K562 (cell line): ENCODE data around the gene LMNB1. TPM values are rescaled to one million over a fixed set of nuclear protein-coding genes. Genes with fewer than 3 reads are reported as not detected.

Experiments used
- CBFA2T2 ChIP-seq: fragments of 450-650 bp; conservative IDR thresholded peaks from 2 replicates; pipeline ENCODE4 v1.6.1; 2017; ENCODE audit warnings: mild to moderate bottlenecking
- FOXJ2 ChIP-seq: fragments of 200-800 bp; sonication (Bioruptor generic); IDR thresholded peaks from 2 replicates; pipeline ENCODE4 v1.6.1; 2016; ENCODE audit warnings: missing genetic modification characterization, missing compliant biosample characterization
- FOXK1 ChIP-seq: sonication (generic); formaldehyde crosslinking; IDR thresholded peaks from 2 replicates; pipeline ENCODE4 v1.8.0; 2022; ENCODE audit warnings: missing genetic modification reagents, mild to moderate bottlenecking, borderline replicate concordance
- HNRNPK ChIP-seq: fragments of 200-400 bp; formaldehyde crosslinking; IDR thresholded peaks from one replicate; pipeline ENCODE4 v1.6.1; 2018; ENCODE audit warnings: mild to moderate bottlenecking, low read depth, low read length; ENCODE audit not compliant: poor library complexity, severe bottlenecking
- HOXB6 ChIP-seq: fragments of 250-450 bp; sonication (Bioruptor Pico); IDR thresholded peaks from 2 replicates; pipeline ENCODE4 v1.5.1; 2022; ENCODE audit warnings: mild to moderate bottlenecking, borderline replicate concordance
- KLF16 ChIP-seq: IDR thresholded peaks from 2 replicates; pipeline ENCODE4 v1.6.1; 2016; ENCODE audit warnings: antibody characterized with exemption
- MAFF ChIP-seq: IDR thresholded peaks from 2 replicates; pipeline ENCODE4 v1.6.1; 2012; ENCODE audit warnings: low read length, improper control_type of control experiment
- MAFG ChIP-seq: fragments of 450-650 bp; conservative IDR thresholded peaks from 2 replicates; pipeline ENCODE4 v1.6.1; 2016; ENCODE audit warnings: missing genetic modification characterization, missing compliant biosample characterization
- MYBL2 ChIP-seq, 2 experiments: fragments of 450-650 bp in 1 of 2; sonication (generic) in 1 of 2; formaldehyde crosslinking in 1 of 2; IDR thresholded peaks; 2 replicates each; pipeline versions ENCODE4 v1.6.1 to v1.8.1; 2017 to 2022; ENCODE audit warnings: borderline replicate concordance in 1 of 2, inconsistent platforms in 1 of 2, low read depth in 1 of 2, mild to moderate bottlenecking in 1 of 2, missing genetic modification reagents in 1 of 2, moderate library complexity in 1 of 2
- NCOA4 ChIP-seq: fragments of 450-650 bp; IDR thresholded peaks from 2 replicates; pipeline ENCODE4 v1.6.1; 2018; ENCODE audit warnings: mild to moderate bottlenecking; ENCODE audit not compliant: partially characterized antibody
- NR4A1 ChIP-seq, 2 experiments: fragments of 250-450 bp in 1 of 2; fragments of 450-650 bp in 1 of 2; sonication (Bioruptor Pico) in 1 of 2; IDR thresholded peaks; 2 replicates each; pipeline versions ENCODE4 v1.4.0 to v1.6.1; 2016 to 2020; ENCODE audit warnings: mild to moderate bottlenecking in 2 of 2, missing compliant biosample characterization in 1 of 2, missing genetic modification characterization in 1 of 2, moderate library complexity in 1 of 2
- NRF1 ChIP-seq, 2 experiments: fragments of 450-650 bp; IDR thresholded peaks in 1 of 2; conservative IDR thresholded peaks in 1 of 2; 2 replicates each; pipeline ENCODE4 v1.6.1; 2014; ENCODE audit warnings: mild to moderate bottlenecking in 2 of 2
- RBFOX2 ChIP-seq: fragments of 200-400 bp; formaldehyde crosslinking; IDR thresholded peaks from 2 replicates; pipeline ENCODE4 v1.6.1; 2017; ENCODE audit warnings: low read depth, mild to moderate bottlenecking, low read length, moderate library complexity
- SMARCA5 ChIP-seq: fragments of 450-650 bp; IDR thresholded peaks from 2 replicates; pipeline ENCODE4 v1.6.1; 2016
- SP1 ChIP-seq: sonication (generic); formaldehyde crosslinking; IDR thresholded peaks from 2 replicates; pipeline ENCODE4 v1.8.1; 2022; ENCODE audit warnings: mild to moderate bottlenecking, missing genetic modification reagents
- SREBF2 ChIP-seq: sonication (generic); formaldehyde crosslinking; IDR thresholded peaks from 2 replicates; pipeline ENCODE4 v1.4.0; 2020; ENCODE audit warnings: mild to moderate bottlenecking, missing genetic modification reagents
- TAF15 ChIP-seq: fragments of 200-400 bp; formaldehyde crosslinking; IDR thresholded peaks from 2 replicates; pipeline ENCODE4 v1.6.1; 2017; ENCODE audit warnings: mild to moderate bottlenecking, low read depth, low read length, moderate library complexity
- XRCC5 ChIP-seq: fragments of 200-400 bp; formaldehyde crosslinking; IDR thresholded peaks from 2 replicates; pipeline ENCODE4 v1.6.1; 2017; ENCODE audit warnings: low read depth, mild to moderate bottlenecking, low read length
- ZBTB8A ChIP-seq: fragments of 450-650 bp; IDR thresholded peaks from 2 replicates; pipeline ENCODE4 v1.6.1; 2018; ENCODE audit warnings: mild to moderate bottlenecking, moderate library complexity; ENCODE audit not compliant: partially characterized antibody
- ZC3H11A ChIP-seq: IDR thresholded peaks from 2 replicates; pipeline ENCODE4 v1.6.1; 2012; ENCODE audit warnings: low read depth, low read length, improper control_type of control experiment
- ZNF253 ChIP-seq: fragments of 250-450 bp; sonication (Bioruptor Pico); conservative IDR thresholded peaks from 2 replicates; pipeline ENCODE4 v1.6.1; 2021; ENCODE audit warnings: mild to moderate bottlenecking
- ZNF57 ChIP-seq: fragments of 450-650 bp; formaldehyde crosslinking; IDR thresholded peaks from 2 replicates; pipeline ENCODE4 v1.4.0; 2020; ENCODE audit warnings: mild to moderate bottlenecking, moderate library complexity
- ZNF644 ChIP-seq: fragments of 200-800 bp; sonication (Bioruptor generic); IDR thresholded peaks from 2 replicates; pipeline ENCODE4 v1.6.1; 2016; ENCODE audit warnings: low read depth, missing genetic modification characterization, missing compliant biosample characterization
- ZZZ3 ChIP-seq: fragments of 450-650 bp; IDR thresholded peaks from 2 replicates; pipeline ENCODE4 v1.6.1; 2016; ENCODE audit warnings: antibody characterized with exemption, mild to moderate bottlenecking, moderate library complexity
- polyA plus RNA-seq, 8 experiments: library from polyadenylated mRNA; depleted of rRNA in 4 of 8; stranded (reverse) in 5 of 8; unstranded in 3 of 8; fragments of >200 nt; fragmentation: Nextera tagmentation in 2 of 8; fragmentation: Illumina TruSeq in 1 of 8; extraction: Ambion mirVana in 2 of 8; extraction: Trizol in 1 of 8; gene quantifications; 2 replicates each; pipeline versions ENCODE4 v1.2.1 to v1.2.3, GENCODE V29; 2011 to 2014; ENCODE audit warnings: inconsistent platforms in 1 of 8, missing spikeins in 1 of 8
- total RNA-seq, 7 experiments: library from RNA; depleted of rRNA in 6 of 7; stranded (reverse); fragments of >200 nt in 6 of 7; fragmentation: Illumina TruSeq in 2 of 7; extraction: Trizol in 2 of 7; gene quantifications; 2 replicates each; pipeline versions ENCODE4 v1.2.1 to v1.2.3, GENCODE V29; 2011 to 2021; ENCODE audit warnings: low replicate concordance in 1 of 7
- TF ChIP-seq, protein P1 (sequence below): fragments of 250-450 bp; sonication (Bioruptor Pico); IDR thresholded peaks from 2 replicates; pipeline ENCODE4 v1.8.0; 2021; ENCODE audit warnings: borderline replicate concordance, mild to moderate bottlenecking, moderate library complexity; ENCODE audit not compliant: poor library complexity, severe bottlenecking
- TF ChIP-seq, protein P2 (sequence below): fragments of 450-650 bp; IDR thresholded peaks from 2 replicates; pipeline ENCODE4 v1.6.1; 2017; ENCODE audit warnings: mild to moderate bottlenecking, moderate library complexity

LMNB1 gene
- total and polyA plus RNA-seq, 9 of the 15 experiments (the other 6 are each of a cell fraction or from before 2014, with no cell fraction given) = 2.8 to 190 (median 131) TPM

DNA sequence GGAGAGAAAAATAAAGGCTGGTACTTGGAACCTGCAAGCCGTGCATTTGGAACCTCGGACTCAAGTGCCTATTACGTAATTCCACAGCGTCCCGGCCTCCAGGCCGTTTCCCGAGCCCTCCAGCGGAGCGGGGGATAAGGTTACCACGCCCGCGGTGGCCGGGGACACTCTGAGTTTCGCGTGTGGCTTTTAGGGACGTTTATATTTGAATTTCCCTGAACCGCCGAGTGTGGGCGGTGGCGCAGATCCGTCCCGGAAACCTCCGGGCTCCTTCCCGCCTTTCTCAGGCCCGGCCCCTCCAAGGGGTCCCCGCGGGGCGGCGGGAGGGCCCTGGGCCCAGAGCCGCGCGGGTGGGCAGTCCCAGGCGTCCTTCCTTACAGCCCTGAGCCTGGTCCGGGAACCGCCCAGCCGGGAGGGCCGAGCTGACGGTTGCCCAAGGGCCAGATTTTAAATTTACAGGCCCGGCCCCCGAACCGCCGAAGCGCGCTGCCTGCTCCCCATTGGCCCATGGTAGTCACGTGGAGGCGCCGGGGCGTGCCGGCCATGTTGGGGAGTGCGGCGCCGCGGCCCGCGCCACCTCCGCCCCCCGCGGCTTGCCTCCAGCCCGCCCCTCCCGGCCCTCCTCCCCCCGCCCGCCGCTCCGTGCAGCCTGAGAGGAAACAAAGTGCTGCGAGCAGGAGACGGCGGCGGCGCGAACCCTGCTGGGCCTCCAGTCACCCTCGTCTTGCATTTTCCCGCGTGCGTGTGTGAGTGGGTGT, at the start of gene LMNB1 (continued):
- TF ChIP-seq MYBL2 (IDR thresholded peaks at IDR 0.05; ENCODE audit: low read depth) (peak; percentile 98), MYBL2 (CRISPR knock-in tag; IDR thresholded peaks at IDR 0.05; ENCODE audit: borderline replicate concordance) (peak; percentile 88; the same call in 1 of the 2 replicates), ZNF57 (no peak), SREBF2 (CRISPR knock-in tag) (no peak), SP1 (CRISPR knock-in tag) (peak; percentile 61), NCOA4 (no peak), ZNF644 (tag) (no peak), HNRNPK (no peak), NR4A1 (CRISPR knock-in tag; IDR thresholded peaks at IDR 0.05) (no peak), NR4A1 (tag; IDR thresholded peaks at IDR 0.05) (no peak), NRF1 (conservative IDR thresholded peaks at IDR 0.05 in 1 of 2, IDR thresholded peaks at IDR 0.05 in 1 of 2) (peak; percentile 79 to 82), FOXK1 (no peak), KLF16 (0 out of 2 replicates have a peak, but pooled peaks have one; percentile 9), XRCC5 (no peak), ZNF253 (CRISPR knock-in tag) (no peak), ZBTB8A (no peak), ZC3H11A (no peak), SMARCA5 (no peak), CBFA2T2 (peak; percentile 57), MAFF (no peak), ZZZ3 (no peak), TAF15 (no peak), FOXJ2 (tag) (no peak), RBFOX2 (peak; percentile 81), MAFG (tag) (no peak), HOXB6 (CRISPR knock-in tag) (no peak)
- TF ChIP-seq, protein P1, sequence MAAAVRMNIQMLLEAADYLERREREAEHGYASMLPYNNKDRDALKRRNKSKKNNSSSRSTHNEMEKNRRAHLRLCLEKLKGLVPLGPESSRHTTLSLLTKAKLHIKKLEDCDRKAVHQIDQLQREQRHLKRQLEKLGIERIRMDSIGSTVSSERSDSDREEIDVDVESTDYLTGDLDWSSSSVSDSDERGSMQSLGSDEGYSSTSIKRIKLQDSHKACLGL (CRISPR knock-in tag) = no peak
- TF ChIP-seq, protein P2, sequence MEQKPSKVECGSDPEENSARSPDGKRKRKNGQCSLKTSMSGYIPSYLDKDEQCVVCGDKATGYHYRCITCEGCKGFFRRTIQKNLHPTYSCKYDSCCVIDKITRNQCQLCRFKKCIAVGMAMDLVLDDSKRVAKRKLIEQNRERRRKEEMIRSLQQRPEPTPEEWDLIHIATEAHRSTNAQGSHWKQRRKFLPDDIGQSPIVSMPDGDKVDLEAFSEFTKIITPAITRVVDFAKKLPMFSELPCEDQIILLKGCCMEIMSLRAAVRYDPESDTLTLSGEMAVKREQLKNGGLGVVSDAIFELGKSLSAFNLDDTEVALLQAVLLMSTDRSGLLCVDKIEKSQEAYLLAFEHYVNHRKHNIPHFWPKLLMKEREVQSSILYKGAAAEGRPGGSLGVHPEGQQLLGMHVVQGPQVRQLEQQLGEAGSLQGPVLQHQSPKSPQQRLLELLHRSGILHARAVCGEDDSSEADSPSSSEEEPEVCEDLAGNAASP = no peak
